BE2C (cell line): ENCODE results near the gene LEKR1.

ENCODE experiments used
- DNase-seq: peaks from one replicate; pipeline ENCODE4 v3.0.0-alpha.2; 2020
- H3K27me3 ChIP-seq: fragments of 250-450 bp; sonication (Bioruptor Pico); 2 replicates; pipeline ENCODE4 v1.5.1; 2020; ENCODE audit warnings: mild to moderate bottlenecking
- H3K36me3 ChIP-seq: fragments of 250-450 bp; sonication (Bioruptor Pico); 2 replicates; pipeline ENCODE4 v1.5.1; 2020; ENCODE audit warnings: mild to moderate bottlenecking
- H3K4me1 ChIP-seq: fragments of 250-450 bp; sonication (Bioruptor Pico); 2 replicates; pipeline ENCODE4 v1.5.1; 2020
- H3K4me3 ChIP-seq: 2 replicates; pipeline ENCODE4 v1.5.1; 2011; ENCODE audit warnings: low read depth, low read length
- H3K9me3 ChIP-seq: fragments of 250-450 bp; sonication (Bioruptor Pico); 2 replicates; pipeline ENCODE4 v1.5.1; 2020
- TF ChIP-seq, protein P1 (sequence below): IDR thresholded peaks from 2 replicates; pipeline ENCODE4 v1.5.1; 2012; ENCODE audit warnings: mild to moderate bottlenecking, low read depth, low read length

The LEKR1 gene

DNA sequence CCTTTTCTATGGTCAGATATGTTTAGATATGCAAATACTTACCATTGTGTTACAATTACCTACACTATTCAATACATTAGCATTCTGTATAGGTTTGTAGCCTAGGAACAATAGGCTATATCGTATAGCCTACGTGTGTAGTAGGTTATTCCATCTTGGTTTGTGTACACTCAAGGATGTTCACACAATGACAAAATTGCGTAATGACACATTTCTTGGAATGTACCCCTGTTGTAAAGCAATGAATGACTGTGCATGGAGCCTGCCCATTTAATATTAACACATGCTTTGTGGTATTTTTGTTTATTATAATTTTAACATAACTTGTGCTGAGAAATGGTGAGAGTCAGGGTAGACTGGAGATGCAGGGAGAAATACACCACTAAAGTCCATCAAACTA is 154.9 kb downstream of the LEKR1 start:
- no peaks in the 10 kb centered on the region for H3K27me3 ChIP-seq
- no peaks in the 10 kb centered on the region for H3K4me1 ChIP-seq
- no peaks in the 10 kb centered on the region for H3K36me3 ChIP-seq
- TF ChIP-seq, protein P1, sequence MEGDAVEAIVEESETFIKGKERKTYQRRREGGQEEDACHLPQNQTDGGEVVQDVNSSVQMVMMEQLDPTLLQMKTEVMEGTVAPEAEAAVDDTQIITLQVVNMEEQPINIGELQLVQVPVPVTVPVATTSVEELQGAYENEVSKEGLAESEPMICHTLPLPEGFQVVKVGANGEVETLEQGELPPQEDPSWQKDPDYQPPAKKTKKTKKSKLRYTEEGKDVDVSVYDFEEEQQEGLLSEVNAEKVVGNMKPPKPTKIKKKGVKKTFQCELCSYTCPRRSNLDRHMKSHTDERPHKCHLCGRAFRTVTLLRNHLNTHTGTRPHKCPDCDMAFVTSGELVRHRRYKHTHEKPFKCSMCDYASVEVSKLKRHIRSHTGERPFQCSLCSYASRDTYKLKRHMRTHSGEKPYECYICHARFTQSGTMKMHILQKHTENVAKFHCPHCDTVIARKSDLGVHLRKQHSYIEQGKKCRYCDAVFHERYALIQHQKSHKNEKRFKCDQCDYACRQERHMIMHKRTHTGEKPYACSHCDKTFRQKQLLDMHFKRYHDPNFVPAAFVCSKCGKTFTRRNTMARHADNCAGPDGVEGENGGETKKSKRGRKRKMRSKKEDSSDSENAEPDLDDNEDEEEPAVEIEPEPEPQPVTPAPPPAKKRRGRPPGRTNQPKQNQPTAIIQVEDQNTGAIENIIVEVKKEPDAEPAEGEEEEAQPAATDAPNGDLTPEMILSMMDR: no peak
- no peaks in the 10 kb centered on the region for H3K9me3 ChIP-seq
- no peak overlapping the region for H3K4me3 ChIP-seq
- no peak for DNase-seq

DNA sequence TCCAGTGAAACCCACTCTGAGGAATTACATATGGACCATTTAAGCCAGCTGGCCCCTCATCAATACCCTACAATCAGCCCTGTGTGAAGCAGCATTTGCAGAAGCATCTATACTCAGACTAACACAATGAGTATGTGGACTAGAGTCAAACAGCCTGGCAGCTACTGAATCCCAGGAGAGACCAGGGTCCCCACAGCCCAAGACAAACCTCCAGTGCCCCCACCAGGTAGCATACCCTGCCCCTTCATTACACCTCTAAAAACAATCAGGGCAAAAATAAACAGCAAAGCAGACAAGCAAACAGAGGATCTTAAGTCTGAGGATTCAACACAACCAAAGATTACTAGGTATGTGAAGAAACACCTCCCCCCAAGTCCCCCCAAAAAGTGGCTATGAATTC is 157.4 kb downstream of the LEKR1 start:
- Histone ChIP-seq H3K4me3 (no peak overlapping the region), H3K4me1 (no peaks in the 10 kb centered on the region), H3K27me3 (no peaks in the 10 kb centered on the region), H3K36me3 (no peaks in the 10 kb centered on the region), H3K9me3 (no peaks in the 10 kb centered on the region)
- TF ChIP-seq, protein P1: no peak
- DNase-seq: no peak

DNA sequence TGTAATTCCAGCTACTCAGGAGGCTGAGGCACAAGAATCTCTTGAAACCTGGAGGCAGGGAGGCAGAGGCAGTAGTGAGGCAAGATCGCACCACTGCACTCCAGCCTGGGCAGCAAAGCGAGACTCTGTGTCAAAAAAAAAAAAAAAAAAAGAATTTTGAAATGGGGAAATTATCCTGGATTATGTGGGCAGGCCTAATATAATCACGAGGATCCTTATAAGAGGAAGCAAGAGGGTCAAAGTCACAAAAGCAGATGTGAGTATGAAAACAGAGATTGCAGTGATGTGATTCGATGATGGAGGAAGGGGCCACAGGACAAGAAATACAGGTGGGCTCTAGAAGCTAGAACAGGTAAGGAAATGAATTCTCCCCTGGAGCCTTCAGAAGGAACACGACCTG is 159.6 kb downstream of the LEKR1 start:
- TF ChIP-seq, protein P1: no peak
- Histone ChIP-seq H3K4me3 (no peak overlapping the region), H3K4me1 (no peaks in the 10 kb centered on the region), H3K9me3 (no peaks in the 10 kb centered on the region), H3K27me3 (no peaks in the 10 kb centered on the region), H3K36me3 (no peaks in the 10 kb centered on the region)
- no peak for DNase-seq

DNA sequence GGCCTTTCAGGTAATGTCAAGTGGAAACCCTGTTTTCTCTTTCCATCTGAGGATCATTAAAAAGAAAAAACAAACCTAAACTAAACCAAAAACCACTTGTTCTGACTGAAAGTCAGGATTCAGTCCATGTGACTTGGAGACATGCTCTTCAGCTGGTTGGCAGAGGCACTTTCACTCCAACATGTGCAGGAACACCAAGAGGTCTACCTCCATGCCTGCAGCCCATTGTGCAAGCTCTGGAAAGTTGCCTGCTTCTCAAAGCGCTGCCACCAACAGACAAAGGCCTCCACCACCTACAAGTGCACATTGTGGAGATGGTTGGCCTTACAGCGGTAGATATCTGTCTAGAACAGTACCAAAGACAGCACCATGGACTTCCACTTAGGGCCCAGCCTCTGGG is 161.8 kb downstream of the LEKR1 start:
- no peaks in the 10 kb centered on the region for H3K36me3 ChIP-seq
- TF ChIP-seq, protein P1: no peak
- no peaks in the 10 kb centered on the region for H3K9me3 ChIP-seq
- H3K27me3 ChIP-seq: no peaks in the 10 kb centered on the region
- H3K4me3 ChIP-seq: no peak overlapping the region
- DNase-seq: no peak
- no peaks in the 10 kb centered on the region for H3K4me1 ChIP-seq

DNA sequence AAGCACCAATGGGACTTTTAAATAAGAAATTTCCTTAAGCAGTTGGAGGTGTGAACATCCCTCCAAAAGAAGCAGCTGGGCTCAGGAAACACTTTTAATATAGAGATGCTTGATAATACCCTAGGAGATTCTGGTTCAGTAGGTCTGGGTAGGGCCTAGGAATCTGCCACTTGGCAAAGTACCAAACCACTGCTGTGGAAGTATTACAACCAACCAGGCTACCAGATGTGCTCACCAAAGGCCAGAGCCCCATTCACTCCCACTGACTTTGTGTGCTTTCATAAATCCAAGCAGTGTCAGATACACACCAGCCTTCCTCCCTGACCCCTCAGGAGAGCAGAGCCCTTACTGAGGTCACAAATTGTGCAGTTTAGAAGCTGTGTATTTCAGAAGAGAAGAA is 171.2 kb downstream of the LEKR1 start:
- H3K4me3 ChIP-seq: no peak overlapping the region
- TF ChIP-seq, protein P1: no peak
- DNase-seq: no peak
- H3K9me3 ChIP-seq: no peaks in the 10 kb centered on the region
- H3K36me3 ChIP-seq: no peaks in the 10 kb centered on the region
- no peaks in the 10 kb centered on the region for H3K4me1 ChIP-seq
- no peaks in the 10 kb centered on the region; the same call in 1 of the 2 replicates for H3K27me3 ChIP-seq

DNA sequence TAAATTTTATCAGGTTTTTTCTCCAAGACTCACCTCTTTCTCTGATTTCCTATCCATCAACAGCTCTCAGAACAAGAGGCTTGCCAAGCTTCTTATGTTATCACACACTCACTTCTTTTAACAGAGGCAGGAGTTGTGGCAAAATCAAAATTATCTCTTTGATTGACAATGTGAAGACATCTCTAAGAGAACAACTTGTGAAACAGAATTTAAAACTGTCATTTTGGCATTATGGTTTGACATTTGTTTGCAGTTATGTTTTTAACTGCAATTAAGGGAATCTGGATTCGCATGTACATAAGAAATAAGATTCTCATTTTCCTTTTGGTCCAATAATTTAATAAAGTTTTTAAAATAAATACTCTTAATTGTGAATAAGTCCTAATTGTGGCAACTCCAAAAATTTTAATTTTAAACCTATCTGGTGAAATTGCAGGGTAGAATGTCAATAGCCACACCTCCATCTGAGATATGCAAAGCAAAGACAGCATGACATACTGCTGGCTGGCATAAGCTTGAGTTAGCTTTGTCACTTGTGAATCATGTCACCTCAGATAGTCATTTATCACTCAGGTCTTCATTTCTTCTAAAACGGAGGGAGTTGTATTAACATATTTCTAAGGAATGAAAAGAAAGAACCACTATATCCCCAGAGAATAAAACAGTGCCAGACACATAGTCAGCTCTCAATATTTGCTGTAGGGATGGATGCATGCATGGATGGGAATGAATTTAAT is 175.2 kb downstream of the LEKR1 start:
- H3K4me1 ChIP-seq: no peaks in the 10 kb centered on the region
- DNase-seq: no peak
- TF ChIP-seq, protein P1: no peak

More for the DNA sequence above, 175.2 kb downstream of the LEKR1 start:
- Histone ChIP-seq H3K36me3 (no peaks in the 10 kb centered on the region), H3K27me3 (no peaks in the 10 kb centered on the region; the same call in 1 of the 2 replicates), H3K4me3 (no peak overlapping the region), H3K9me3 (no peaks in the 10 kb centered on the region)
